Fibroblast of the aortic adventitia (primary cell): ENCODE data around the gene POTEC. TPM values are rescaled to one million over a fixed set of nuclear protein-coding genes. Genes with fewer than 3 reads are reported as not detected.
"Not testable (repeated sequence)": the region's sequence is repeated elsewhere in the genome, so short reads cannot be mapped to it uniquely, and the experiment has no call there.

Source experiments
- DNase-seq: peaks from one replicate; pipeline ENCODE4 v3.0.0-alpha.2; 2010; ENCODE audit warnings: low read depth
- H3K4me3 ChIP-seq: 2 replicates; pipeline ENCODE4 v1.5.1; 2011; ENCODE audit warnings: low read depth, mild to moderate bottlenecking, control low read depth, low read length, moderate library complexity
- small RNA-seq: library from RNA; depleted of rRNA; stranded (forward); fragments of <200 nt; gene quantifications from one replicate; pipeline ENCODE3, GENCODE V24; 2012
- total RNA-seq: library from RNA; depleted of rRNA; stranded (reverse); fragments of >200 nt; gene quantifications from 2 replicates; pipeline ENCODE4 v1.2.3, GENCODE V29; 2012; ENCODE audit warnings: low replicate concordance

Gene POTEC
- total RNA-seq, 1 donor, result under 0.01 TPM

- not testable (repeated sequence) for H3K4me3 ChIP-seq
- DNase-seq, result peak; percentile 70
Measured at GRCh38 chr18:14470046-14470445, 73.4 kb downstream of the POTEC start.

GRCh38 chr18:14465989-14466388 lies 77.4 kb downstream of the POTEC start:
- not testable (repeated sequence) for H3K4me3 ChIP-seq, DNase-seq

Small RNA genes within 50 kb of the gene (small RNA-seq; reads per million reads assigned to genes)
- gene RNU6-1021P, result not detected

Other genes with a start within 250 kb of the POTEC start
- 0.36 and 2.7 TPM in 2 replicates for gene ANKRD30B, start 204.6 kb upstream of the POTEC start, total RNA-seq